ENCODE measurements around the gene STAMBP.

DNA sequence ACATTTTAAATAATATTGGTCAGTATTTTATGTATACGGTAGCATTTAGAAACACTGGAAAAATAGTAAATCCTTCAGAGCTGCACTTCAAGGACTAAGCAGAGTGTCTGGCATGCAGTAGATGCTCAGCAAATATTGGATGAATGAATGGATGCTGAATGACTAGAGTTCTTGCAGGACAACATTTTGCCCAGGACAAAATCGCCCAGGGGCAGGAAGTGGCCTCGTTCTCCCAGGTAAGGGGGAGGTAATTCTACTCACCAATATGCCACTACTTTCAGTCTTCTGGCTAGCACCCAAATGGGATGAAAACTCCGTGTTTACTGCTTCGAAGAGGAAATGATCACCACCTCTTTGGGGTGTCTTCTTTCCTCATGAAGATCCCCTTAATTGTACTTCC lies 93.9 kb downstream of the STAMBP start:
- no peak for TF ChIP-seq CTCF (optimal IDR thresholded peaks at IDR 0.05 in 1 of 3, IDR thresholded peaks at IDR 0.05 in 1 of 3, conservative IDR thresholded peaks at IDR 0.05 in 1 of 3; ENCODE audit: extremely low read depth in 1 of 3, insufficient read depth in 2 of 3, low read length in 3 of 3)
- no peak for TF ChIP-seq EZH2 (IDR thresholded peaks at IDR 0.05; ENCODE audit: low read length)
